NCI-H446 (cell line): ENCODE results near the gene TLX1.
A peak's percentile ranks its signal among the peaks of the same experiment; 100 is the strongest.

ENCODE experiments used
- DNase-seq, 2 experiments: peaks; one replicate each; lab custom pipeline; 2025; lab: John Stamatoyannopoulos, UW

The TLX1 gene

GRCh38 chr10:101134299-101135127 lies 3.4 kb downstream of the TLX1 start:
- DNase-seq = no peak

GRCh38 chr10:101135141-101136006 lies 4.3 kb downstream of the TLX1 start:
- DNase-seq = no peak

GRCh38 chr10:101136007-101136707 lies 5.1 kb downstream of the TLX1 start:
- no peak for DNase-seq

- no peak for DNase-seq
Observed at GRCh38 chr10:101136708-101137121, 5.6 kb downstream of the TLX1 start.

- no peak for DNase-seq
Observed at GRCh38 chr10:101137271-101137670, 6.2 kb downstream of the TLX1 start.

- DNase-seq = no peak
Observed at GRCh38 chr10:101138788-101139420, 7.8 kb downstream of the TLX1 start.

- DNase-seq = no peak
Observed at GRCh38 chr10:101139421-101139911, 8.4 kb downstream of the TLX1 start.

GRCh38 chr10:101140084-101140949 lies 9.2 kb downstream of the TLX1 start:
- no peak for DNase-seq

- no peak for DNase-seq
Observed at GRCh38 chr10:101140950-101141615, 10.0 kb downstream of the TLX1 start.

- peak; percentile 65 to 77 for DNase-seq
Observed at GRCh38 chr10:101141616-101142532, 10.8 kb downstream of the TLX1 start.

- DNase-seq = no peak
Observed at GRCh38 chr10:101142533-101143344, 11.6 kb downstream of the TLX1 start.

GRCh38 chr10:101143345-101143630 lies 12.2 kb downstream of the TLX1 start:
- no peak for DNase-seq

- DNase-seq = no peak
Observed at GRCh38 chr10:101144053-101144452, 13.0 kb downstream of the TLX1 start.

- DNase-seq = no peak
Observed at GRCh38 chr10:101145145-101145544, 14.0 kb downstream of the TLX1 start.

GRCh38 chr10:101145750-101146391 lies 14.8 kb downstream of the TLX1 start:
- no peak for DNase-seq

- no peak for DNase-seq
Observed at GRCh38 chr10:101146392-101147251, 15.5 kb downstream of the TLX1 start.

GRCh38 chr10:101151395-101151794 lies 20.3 kb downstream of the TLX1 start:
- DNase-seq = no peak
